DOHH2 (cell line): ENCODE measurements around the gene RGS16.

Experiments
- CTCF ChIP-seq: fragments of 200-600 bp; sonication (generic); IDR thresholded peaks from one replicate; pipeline ENCODE4 v1.5.1; 2014; ENCODE audit warnings: antibody characterized with exemption, mild to moderate bottlenecking, low read depth, low read length; ENCODE audit not compliant: poor library complexity, severe bottlenecking
- EZH2phosphoT487 ChIP-seq: fragments of 200-600 bp; sonication (generic); IDR thresholded peaks from 2 replicates; pipeline ENCODE4 v1.6.1; 2017; ENCODE audit warnings: borderline replicate concordance, mild to moderate bottlenecking, antibody characterized with exemption, low read length, moderate library complexity, mixed read lengths

GRCh38 chr1:182620924-182621585, 16.9 kb upstream of the RGS16 start:
- no peak for TF ChIP-seq EZH2phosphoT487
- TF ChIP-seq CTCF, result no peak
